GM18873 (cell line): Measurements from ENCODE around the gene GRM8.
A peak's percentile ranks its signal among the peaks of the same experiment; 100 is the strongest.

Experiments
- ATAC-seq: cut with Tn5 transposase; IDR thresholded peaks from one replicate; pipeline ENCODE4 v1.9.1; 2021; ENCODE audit warnings: mild to moderate bottlenecking, moderate library complexity, moderate number of reproducible peaks; ENCODE audit not compliant: unreplicated experiment, low FRiP score

Gene GRM8

DNA sequence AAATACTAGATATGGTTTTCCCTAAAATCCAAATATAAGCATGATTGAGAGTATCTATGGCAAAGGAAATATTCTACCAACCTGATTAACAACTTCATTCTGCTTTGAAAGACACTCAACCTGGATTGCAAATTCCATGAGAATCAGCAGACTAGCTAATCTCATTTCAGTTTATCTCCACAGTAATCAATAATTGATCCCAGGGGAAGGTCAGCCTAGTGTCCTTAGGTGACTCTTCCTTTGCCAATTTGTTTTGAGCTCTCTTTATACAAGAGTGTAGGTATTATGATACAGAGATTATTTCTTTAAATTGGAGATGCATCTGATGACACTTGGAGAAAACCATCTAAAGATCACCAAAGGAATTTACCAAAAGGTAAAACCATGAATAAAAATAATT, 100.3 kb downstream of the GRM8 start:
- ATAC-seq, result no peak

DNA sequence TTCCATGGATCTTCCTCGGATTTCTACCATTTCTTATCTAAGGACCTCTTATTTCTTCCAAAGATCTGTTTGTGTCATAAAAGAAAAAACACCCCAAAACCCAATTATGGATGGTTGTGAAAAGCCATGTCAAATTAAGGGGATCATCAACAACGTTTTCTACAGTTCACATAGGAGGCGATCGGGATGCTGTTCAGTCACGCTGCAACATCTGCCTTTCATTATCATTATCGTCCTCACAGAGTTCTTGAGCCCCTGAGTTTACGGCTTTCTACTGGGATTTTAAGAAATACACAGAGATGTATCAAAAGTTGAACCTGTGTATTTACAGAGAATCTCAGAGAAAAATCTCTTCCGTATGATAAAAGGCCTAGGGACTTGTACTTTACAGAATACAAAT, 101.4 kb downstream of the GRM8 start:
- ATAC-seq, result no peak

DNA sequence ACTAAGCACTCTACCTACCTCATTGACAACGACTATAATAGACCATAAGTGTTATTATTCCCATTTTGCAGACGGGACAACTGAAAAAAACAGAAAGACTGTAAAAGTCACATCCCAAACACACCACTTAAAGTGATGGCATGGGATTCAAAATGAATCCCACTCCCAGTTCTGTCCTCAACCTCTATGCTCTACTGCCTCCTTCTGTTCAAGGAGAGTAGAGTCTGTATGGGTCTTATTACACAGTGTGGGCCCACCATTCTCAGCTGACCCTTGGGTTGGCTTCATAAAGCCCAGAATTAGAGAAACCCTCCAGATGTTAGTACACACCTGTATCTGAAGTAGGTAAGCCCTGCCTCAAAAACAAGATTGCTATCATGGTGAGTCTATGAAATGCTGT, 102.2 kb downstream of the GRM8 start:
- no peak for ATAC-seq

DNA sequence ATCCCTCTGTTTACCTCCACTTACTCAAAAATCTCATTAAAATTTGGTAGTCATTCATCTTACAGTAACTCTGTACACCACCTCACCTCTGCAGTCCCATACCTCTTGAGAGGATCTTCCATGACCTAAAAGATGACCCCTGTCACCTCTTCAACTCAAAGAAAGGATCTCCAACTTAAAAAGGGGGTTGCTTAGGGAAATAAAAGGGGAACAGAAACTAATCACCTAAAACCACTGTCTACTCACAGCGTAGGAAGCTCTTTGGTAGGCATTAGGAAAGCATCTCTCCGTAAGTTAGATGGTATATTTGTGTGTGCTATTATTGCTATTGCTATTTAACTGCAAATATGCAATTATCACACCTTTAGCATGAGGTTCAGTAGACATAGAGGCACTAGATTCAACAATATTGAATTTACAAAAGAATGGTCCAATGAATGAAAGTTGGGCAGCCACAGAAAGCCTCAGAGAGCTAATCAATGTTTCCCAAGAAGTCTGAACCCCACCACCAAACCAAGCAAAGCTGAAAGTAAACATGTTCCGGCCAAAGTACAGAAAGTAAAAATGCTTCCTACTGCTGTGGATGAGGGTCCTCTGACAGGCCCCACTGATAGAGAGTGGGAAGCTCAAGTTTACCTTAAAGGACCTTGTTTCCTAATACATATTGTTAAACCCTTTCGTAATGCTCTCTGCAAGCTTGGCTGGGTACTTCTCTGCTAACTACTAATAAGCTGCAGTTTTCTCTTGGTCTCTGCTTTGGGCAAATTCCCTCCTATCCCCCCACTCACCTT, 105.8 kb downstream of the GRM8 start:
- ATAC-seq, result no peak

- no peak for ATAC-seq
Measured at GRCh38 chr7:127137146-127137545, 115.6 kb downstream of the GRM8 start.

GRCh38 chr7:127135871-127136485, 116.8 kb downstream of the GRM8 start:
- ATAC-seq, result no peak

- ATAC-seq, result no peak
Measured at GRCh38 chr7:127123220-127123619, 129.5 kb downstream of the GRM8 start.

- ATAC-seq, result no peak
Measured at GRCh38 chr7:127119517-127119916, 133.2 kb downstream of the GRM8 start.

DNA sequence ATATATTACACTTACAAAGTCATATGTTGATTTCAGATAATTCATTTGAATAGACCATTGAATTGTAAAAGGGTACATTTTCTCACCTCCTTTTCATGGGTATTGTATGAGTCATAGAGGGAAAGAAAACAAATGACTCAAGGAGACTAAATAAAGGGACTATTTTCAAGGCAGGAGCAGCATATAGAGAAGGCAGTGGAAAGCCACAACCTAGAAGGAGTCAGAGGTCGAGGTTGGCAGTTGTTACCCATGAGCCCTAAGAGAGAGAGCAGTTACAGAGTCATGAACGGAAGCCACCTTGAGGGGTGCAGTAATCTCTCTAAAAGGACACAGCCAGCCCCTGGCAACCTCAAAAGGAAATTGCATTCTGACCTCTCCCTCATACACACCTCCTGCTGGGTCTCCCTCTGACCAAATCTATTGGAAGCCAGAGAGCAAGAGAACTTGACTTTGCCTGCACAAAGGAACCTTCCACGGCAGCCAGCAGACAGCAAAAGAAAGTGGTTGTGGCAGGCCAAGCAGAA, 137.9 kb downstream of the GRM8 start:
- ATAC-seq, result no peak

DNA sequence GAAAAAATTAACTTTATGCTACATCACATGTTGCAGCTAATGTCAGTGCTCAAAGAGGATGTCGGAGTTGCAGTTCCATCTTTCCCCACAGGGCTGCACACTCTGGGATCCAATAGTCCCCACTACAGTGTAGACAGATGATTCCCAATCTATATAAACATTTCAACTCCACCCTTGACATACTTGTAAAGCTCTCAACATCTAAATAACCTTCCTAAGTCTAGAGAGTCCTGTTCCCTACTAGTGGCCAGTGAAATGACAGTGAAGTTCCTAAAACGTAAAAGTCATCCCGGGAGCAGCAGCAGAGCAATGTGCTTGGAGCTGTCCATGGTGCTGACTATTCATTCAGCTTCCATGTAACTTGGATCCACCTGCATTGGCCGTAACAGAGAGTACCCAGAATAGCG, 145.1 kb downstream of the GRM8 start:
- peak; percentile 68 for ATAC-seq

DNA sequence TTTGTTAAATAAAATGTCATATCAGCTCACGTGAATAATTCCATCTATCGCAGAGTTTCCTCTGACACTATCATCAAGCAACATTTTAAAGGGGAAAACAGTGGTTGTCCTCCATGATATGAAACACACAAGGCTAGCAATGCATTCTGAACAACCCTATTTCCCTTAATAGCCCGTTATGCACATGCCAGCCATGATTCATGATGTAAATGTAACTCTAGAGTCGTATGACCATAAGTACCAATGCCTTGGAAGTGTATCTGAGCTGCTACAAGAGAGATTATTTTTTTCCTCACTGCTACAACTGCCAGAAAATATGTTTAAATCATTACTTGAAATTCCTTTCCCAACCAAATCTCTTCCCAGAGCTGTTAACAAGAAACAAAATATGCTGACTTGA, 159.4 kb downstream of the GRM8 start:
- no peak for ATAC-seq

DNA sequence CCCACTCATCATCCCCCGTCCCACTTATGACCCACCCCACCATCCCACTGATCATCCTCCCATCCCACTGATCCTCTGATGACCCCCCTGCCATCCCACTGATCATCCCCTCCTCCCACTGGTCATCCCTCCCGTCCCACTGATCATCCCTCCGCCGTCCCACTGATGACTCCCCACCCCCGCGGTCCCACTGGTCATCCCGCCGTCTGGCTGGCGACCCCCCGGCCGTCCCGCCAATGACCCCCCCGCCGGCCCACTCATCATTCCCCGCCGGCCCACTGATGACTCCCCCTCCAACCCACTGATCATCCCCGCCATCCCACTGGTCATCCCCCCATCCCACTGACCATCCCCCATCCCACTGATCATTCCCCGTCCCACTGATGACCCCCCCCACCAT, 161.1 kb downstream of the GRM8 start:
- no peak for ATAC-seq

DNA sequence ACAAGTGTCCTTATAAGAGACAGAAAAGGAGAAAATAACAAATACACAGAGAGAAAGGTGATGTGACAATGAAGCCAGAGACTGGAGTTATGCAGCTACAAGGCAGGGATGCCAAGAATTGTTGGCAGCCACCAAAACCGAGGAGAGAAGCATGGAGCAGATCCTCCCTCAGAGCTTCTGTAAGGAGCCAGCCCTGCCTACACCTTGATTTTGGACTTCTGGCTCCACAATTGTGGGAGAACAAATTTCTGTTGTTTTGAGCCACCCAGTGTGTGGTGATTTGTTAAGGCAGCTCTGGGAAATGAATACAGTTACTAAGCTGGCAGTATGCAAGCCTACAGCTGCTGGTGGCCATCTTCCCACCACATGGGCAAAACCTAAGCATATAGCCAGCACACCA, 163.6 kb downstream of the GRM8 start:
- no peak for ATAC-seq

DNA sequence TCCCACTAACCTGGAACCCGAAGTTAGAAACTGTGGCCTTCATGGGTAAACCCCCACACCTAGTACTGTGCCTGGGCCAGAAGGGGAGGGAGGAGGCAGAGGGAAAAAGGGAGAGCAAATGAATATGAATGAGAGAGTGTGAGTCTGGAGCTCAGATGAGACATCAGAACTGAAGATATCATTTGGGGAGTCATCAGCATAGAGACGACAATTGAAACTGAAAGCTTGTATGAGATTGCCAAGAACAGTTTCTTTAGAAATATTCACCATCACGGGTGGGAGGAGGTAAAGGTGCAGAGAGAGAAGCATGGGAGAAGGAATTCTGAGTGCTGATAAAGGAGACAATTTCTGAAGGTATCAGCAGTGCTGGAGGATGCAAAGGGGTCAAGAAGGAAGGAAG, 171.2 kb downstream of the GRM8 start:
- no peak for ATAC-seq

- no peak for ATAC-seq
Measured at GRCh38 chr7:127080576-127080975, 172.2 kb downstream of the GRM8 start.

- no peak for ATAC-seq
Measured at GRCh38 chr7:127066974-127067373, 185.8 kb downstream of the GRM8 start.

- ATAC-seq, result no peak
Measured at GRCh38 chr7:127059475-127059874, 193.3 kb downstream of the GRM8 start.

DNA sequence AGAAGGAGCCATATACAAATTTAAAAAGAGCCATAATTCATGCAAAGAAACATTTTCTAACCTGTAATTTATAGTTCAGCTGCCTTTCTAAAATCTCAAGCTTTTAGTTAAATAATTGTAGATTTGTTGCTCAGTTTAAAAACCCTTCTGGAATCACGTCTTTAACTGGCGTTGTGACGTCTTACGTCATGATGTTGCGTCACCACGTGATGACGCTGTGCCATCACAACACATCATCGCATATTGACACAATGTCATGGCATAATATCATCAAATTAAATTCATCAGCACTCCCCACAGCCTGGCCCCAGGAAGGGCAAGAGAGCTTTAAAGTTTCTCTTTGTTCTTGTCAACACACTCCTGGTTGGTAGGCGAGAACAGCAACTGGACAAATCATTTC, 194.8 kb downstream of the GRM8 start:
- ATAC-seq, result no peak

- ATAC-seq, result no peak
Measured at GRCh38 chr7:127056202-127056601, 196.5 kb downstream of the GRM8 start.

DNA sequence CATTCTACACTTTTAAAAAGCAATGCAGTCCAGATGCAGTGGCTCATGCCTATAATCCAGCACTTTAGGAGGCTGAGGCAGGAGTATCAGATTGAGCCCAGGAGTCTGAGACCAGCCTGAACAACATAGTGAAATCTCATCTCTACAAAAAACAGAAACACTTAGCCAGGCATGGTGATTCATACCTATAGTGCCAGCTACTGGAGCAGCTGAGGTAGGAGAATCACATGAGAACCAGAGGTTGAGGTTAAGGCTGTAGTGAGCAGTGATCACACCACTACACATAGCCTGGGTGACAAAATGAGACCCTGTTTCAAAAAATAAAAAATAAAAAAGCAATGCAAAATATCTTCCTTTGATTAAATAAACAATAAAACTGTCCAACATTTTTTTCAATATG, 205.2 kb downstream of the GRM8 start:
- no peak for ATAC-seq

DNA sequence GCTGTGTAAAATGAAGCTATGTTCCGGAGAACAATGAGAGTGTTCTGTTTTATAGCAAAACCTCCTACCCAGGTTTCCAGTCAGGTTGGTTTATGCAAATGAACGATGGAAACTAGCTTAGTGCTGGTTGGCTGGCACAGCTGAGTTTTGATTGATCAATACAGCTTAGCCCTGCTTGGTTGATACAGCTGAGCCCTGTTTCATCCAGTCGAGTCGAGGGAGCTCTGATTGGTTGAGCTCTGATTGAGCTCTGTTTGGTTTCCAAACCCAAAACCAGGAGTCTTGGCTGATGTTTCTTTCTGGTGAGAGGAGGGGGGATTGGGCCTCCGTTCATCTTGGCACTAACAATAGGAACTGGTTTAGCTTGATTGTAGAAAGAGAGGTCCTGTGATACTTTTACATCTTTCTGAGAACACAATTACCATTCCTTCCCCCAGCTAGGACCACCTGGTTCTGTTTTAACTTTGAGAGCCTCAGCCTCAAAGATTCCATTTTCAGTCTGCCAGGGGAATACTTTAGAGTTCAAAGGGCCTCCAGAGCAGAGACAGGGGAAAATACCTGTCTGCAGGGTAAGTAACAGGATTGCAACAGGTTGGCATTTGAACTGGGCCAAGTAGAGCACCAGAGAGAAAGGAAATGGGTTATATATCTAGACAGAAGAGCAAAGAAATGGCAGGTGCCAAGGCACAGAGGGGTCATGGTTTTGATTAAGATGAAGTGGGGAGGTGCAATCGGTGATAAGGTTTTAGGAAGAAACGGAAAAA, 210.9 kb downstream of the GRM8 start:
- ATAC-seq, result no peak
